Right cardiac atrium (tissue), 5 donors: ENCODE measurements around the gene ZNF25. TPM values are rescaled to one million over a fixed set of nuclear protein-coding genes. Genes with fewer than 3 reads are reported as not detected.
"Not testable (repeated sequence)": the region's sequence is repeated elsewhere in the genome, so short reads cannot be mapped to it uniquely, and the experiment has no call there.

Source experiments
- ATAC-seq, 2 donors: fragments of 200-7000 bp; cut with Tn5 transposase; one replicate each; pipeline versions ENCODE4 v1.8.0 to v1.9.1; 2020; ENCODE audit warnings: moderate library complexity in 2 of 2, mild to moderate bottlenecking in 1 of 2
- DNase-seq, 3 donors: peaks; one replicate each; pipeline ENCODE4 v3.0.0-alpha.2; 2020
- H3K27ac ChIP-seq: one replicate; pipeline ENCODE4 v1.5.1; 2013; ENCODE audit warnings: mild to moderate bottlenecking, low read length, control low read depth, moderate library complexity
- H3K27me3 ChIP-seq: one replicate; pipeline ENCODE4 v1.6.1; 2013; ENCODE audit not compliant: control insufficient read depth, insufficient read depth
- H3K4me1 ChIP-seq: one replicate; pipeline ENCODE4 v1.6.1; 2013; ENCODE audit warnings: low read length; ENCODE audit not compliant: control insufficient read depth, insufficient read depth
- H3K4me3 ChIP-seq: one replicate; pipeline ENCODE4 v1.5.1; 2013; ENCODE audit warnings: low read length, control low read depth
- H3K9me3 ChIP-seq: one replicate; pipeline ENCODE4 v1.6.1; 2013; ENCODE audit warnings: low read length; ENCODE audit not compliant: control insufficient read depth
- WGBS: extraction: QIAGEN DNeasy Blood & Tissue Kit; methylation state at CpG from one replicate; pipeline ENCODE4 v1.1.7; 2013; 5-methylcytosine and 5-hydroxymethylcytosine counted together
- intact Hi-C, 4 donors: fragments of 100-400 bp; cut with DNase I; formaldehyde crosslinking; loops; one replicate each; pipeline versions ENCODE4 v1.11.0 to v1.14.0; 2022 to 2023
- polyA plus RNA-seq: library from polyadenylated mRNA; stranded (reverse); fragments of 200-250 nt; gene quantifications from one replicate; pipeline ENCODE4 v1.2.3, GENCODE V29; 2013
- total RNA-seq, 4 donors: library from RNA; stranded (reverse); fragmentation: NEBNext Ultra II Directional; extraction: Animal tissue kit (Norgen Biotek cat#: 25700); gene quantifications; one replicate each; pipeline ENCODE4 v1.2.1, GENCODE V29; 2021
- donor health status: healthy with polysubstance abuse.
- donor health status: DM: no; HTN: yes; CAD: no.
- donor health status: DM: no; HTN: no; CAD: no.
- donor health status: DM: no; HTN: yes; CAD: no; lungs with severe emphysema.
- donor health status: DM: yes; HTN: yes; CAD: no.

Gene ZNF25
- total and polyA plus RNA-seq, 5 donors = 8.0 to 24.8 (median 21.4) TPM

GRCh38 chr10:37948210-37948609 lies 28.2 kb downstream of the ZNF25 start:
- no peak for DNase-seq
- Histone ChIP-seq H3K27me3 (no peaks in the 10 kb centered on the region), H3K4me3 (no peak overlapping the region), H3K27ac (no peak overlapping the region), H3K9me3 (no peaks in the 10 kb centered on the region), H3K4me1 (no peaks in the 10 kb centered on the region)
- intact Hi-C loops = no loop called here
- ATAC-seq = no peak
- WGBS = 90% methylated on average over 3 of the region's 3 CpGs

GRCh38 chr10:37947526-37947925 lies 28.9 kb downstream of the ZNF25 start:
- no peak overlapping the region for H3K27ac ChIP-seq
- ATAC-seq = no peak
- no peak overlapping the region for H3K4me3 ChIP-seq
- no peak for DNase-seq
- intact Hi-C loops = no loop called here
- no peaks in the 10 kb centered on the region for H3K4me1 ChIP-seq
- H3K27me3 ChIP-seq = no peaks in the 10 kb centered on the region
- H3K9me3 ChIP-seq = no peaks in the 10 kb centered on the region

- Histone ChIP-seq H3K27me3 (no peaks in the 10 kb centered on the region), H3K9me3 (no peaks in the 10 kb centered on the region), H3K27ac (no peak overlapping the region), H3K4me3 (no peak overlapping the region), H3K4me1 (no peaks in the 10 kb centered on the region)
- WGBS = 79% methylated on average over 5 of the region's 5 CpGs
- DNase-seq (no peak), ATAC-seq (no peak)
- intact Hi-C loops = no loop called here
These were observed 38.6 kb downstream of the ZNF25 start for GRCh38 chr10:37937864-37938263.

GRCh38 chr10:37934791-37935190 lies 41.7 kb downstream of the ZNF25 start:
- 40% methylated on average over 2 of the region's 2 CpGs for WGBS

GRCh38 chr10:37930423-37930822 lies 46.0 kb downstream of the ZNF25 start:
- no peaks in the 10 kb centered on the region for H3K4me1 ChIP-seq
- DNase-seq (no peak), ATAC-seq (no peak)
- H3K27ac ChIP-seq = no peak overlapping the region
- WGBS = 53% methylated on average over 2 of the region's 2 CpGs
- intact Hi-C loops = no loop called here
- H3K27me3 ChIP-seq = no peaks in the 10 kb centered on the region
- no peaks in the 10 kb centered on the region for H3K9me3 ChIP-seq
- no peak overlapping the region for H3K4me3 ChIP-seq

More at GRCh38 chr10:37934791-37935190, 41.7 kb downstream of the ZNF25 start:
- H3K27ac ChIP-seq = no peak overlapping the region
- no peaks in the 10 kb centered on the region for H3K27me3 ChIP-seq
- no peak for DNase-seq
- intact Hi-C loops = no loop called here
- H3K4me3 ChIP-seq = no peak overlapping the region
- H3K4me1 ChIP-seq = no peaks in the 10 kb centered on the region
- no peaks in the 10 kb centered on the region for H3K9me3 ChIP-seq
- ATAC-seq = no peak

- H3K27me3 ChIP-seq, intact Hi-C loops, H3K4me3 ChIP-seq, H3K4me1 ChIP-seq, ATAC-seq, H3K9me3 ChIP-seq, H3K27ac ChIP-seq, DNase-seq: not testable (repeated sequence)
- WGBS = 81% methylated on average over 7 of the region's 7 CpGs
These were observed 68.3 kb downstream of the ZNF25 start for GRCh38 chr10:37908165-37908564.

GRCh38 chr10:37906382-37906781 lies 70.1 kb downstream of the ZNF25 start:
- DNase-seq = no peak
- Histone ChIP-seq H3K4me3 (no peak overlapping the region), H3K27me3 (no peaks in the 10 kb centered on the region), H3K9me3 (no peaks in the 10 kb centered on the region), H3K4me1 (no peaks in the 10 kb centered on the region), H3K27ac (no peak overlapping the region)
- intact Hi-C loops = no loop called here
- 30% methylated on average over 2 of the region's 2 CpGs for WGBS
- ATAC-seq = no peak

Other genes with a start within 250 kb of the ZNF25 start
- 10 to 100 TPM; 11.1 to 18.4 (median 14.6) TPM for gene ZNF248, start 119.0 kb downstream of the ZNF25 start, total RNA-seq
- gene ZNF248, start 119.0 kb downstream of the ZNF25 start, polyA plus RNA-seq = 5.8 TPM
- gene ZNF33A, start 34.0 kb upstream of the ZNF25 start, total RNA-seq = 10 to 100 TPM; 17.6 to 26.5 (median 25.2) TPM
- 9.5 TPM for gene ZNF33A, start 34.0 kb upstream of the ZNF25 start, polyA plus RNA-seq
- 10 to 100 TPM; 10.3 to 12.8 (median 11.8) TPM for gene ZNF37A, start 117.7 kb upstream of the ZNF25 start, total RNA-seq
- 5.5 TPM for gene ZNF37A, start 117.7 kb upstream of the ZNF25 start, polyA plus RNA-seq